ENCODE data around the gene ATL3. TPM values are rescaled to one million over a fixed set of nuclear protein-coding genes. Genes with fewer than 3 reads are reported as not detected.
"Not testable (repeated sequence)": the region's sequence is repeated elsewhere in the genome, so short reads cannot be mapped to it uniquely, and the experiment has no call there.

The ATL3 gene
- total and polyA plus RNA-seq, 8 donors, result 16.1 to 98.2 (median 20.2) TPM

DNA sequence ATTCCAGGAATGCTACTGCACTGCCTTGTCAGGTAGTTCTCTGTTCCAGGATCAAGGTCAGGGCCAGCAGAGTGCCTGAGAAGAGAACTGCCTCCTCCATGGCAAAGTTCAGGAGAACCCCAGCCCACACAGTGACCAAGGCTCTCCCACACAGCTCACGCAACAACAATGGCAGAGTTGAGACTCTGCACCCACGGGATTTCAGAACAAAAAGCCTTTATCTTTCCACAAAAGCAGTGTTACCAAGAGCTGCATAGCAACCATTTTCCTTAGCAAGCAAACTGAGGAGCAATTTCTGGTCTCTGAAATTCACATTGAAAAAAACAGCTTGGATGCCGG lies 68.0 kb downstream of the ATL3 start:
- intact Hi-C loops (cut with DNase I), result no loop called here
- Histone ChIP-seq H3K36me3 (no peaks in the 10 kb centered on the region), H3K4me3 (no peak overlapping the region), H3K27me3 (no peaks in the 10 kb centered on the region), H3K27ac (no peak overlapping the region), H3K9me3 (no peaks in the 10 kb centered on the region), H3K4me1 (peaks cover 0 to 4% of the 10 kb centered on the region in 2 donors)
- TF ChIP-seq, protein P1, sequence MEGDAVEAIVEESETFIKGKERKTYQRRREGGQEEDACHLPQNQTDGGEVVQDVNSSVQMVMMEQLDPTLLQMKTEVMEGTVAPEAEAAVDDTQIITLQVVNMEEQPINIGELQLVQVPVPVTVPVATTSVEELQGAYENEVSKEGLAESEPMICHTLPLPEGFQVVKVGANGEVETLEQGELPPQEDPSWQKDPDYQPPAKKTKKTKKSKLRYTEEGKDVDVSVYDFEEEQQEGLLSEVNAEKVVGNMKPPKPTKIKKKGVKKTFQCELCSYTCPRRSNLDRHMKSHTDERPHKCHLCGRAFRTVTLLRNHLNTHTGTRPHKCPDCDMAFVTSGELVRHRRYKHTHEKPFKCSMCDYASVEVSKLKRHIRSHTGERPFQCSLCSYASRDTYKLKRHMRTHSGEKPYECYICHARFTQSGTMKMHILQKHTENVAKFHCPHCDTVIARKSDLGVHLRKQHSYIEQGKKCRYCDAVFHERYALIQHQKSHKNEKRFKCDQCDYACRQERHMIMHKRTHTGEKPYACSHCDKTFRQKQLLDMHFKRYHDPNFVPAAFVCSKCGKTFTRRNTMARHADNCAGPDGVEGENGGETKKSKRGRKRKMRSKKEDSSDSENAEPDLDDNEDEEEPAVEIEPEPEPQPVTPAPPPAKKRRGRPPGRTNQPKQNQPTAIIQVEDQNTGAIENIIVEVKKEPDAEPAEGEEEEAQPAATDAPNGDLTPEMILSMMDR (IDR thresholded peaks at IDR 0.05), result no peak
- DNase-seq (no peak), ATAC-seq (peak; percentile 57)

DNA sequence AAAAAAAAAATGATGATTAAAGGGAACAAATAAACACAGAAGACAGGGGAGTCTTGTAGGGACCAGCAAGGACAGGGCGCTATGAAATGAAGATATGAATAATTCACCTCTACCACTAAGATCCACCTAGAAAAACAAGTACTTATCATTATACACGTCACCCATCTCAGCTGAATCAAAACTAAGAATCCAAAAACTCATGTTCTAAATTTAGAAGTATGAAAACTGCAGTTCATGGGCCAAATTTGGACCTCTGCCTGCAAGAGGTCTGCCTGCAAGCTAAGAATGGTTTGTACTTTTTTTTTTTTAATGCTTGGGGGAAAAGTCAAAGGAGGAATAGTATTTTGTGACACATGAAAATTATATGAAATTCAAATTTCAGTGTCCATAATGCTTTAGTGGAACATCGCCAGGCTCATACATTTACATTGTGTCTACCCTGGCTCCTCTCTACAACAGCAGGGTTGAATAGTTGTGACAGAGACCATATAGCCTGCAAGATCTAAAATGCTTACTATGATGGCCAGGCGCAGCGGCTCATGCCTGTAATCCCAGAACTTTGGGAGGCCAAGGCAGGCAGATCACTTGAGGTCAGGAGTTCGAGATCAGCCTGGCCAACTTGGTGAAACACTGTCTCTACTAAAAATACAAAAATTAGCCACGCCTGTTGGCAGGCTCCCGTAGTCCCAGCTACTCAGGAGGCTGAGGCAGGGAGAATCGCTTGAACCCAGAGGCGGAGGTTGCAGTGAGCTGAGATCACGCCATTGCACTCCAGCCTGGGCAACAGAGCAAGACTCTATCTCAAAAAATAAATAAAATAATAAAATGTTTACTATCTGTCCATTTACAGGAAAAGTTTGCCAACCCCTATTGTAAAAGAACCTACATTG lies 68.6 kb downstream of the ATL3 start:
- H3K4me1 ChIP-seq; H3K9me3 ChIP-seq; H3K4me3 ChIP-seq; H3K27ac ChIP-seq; ATAC-seq; H3K27me3 ChIP-seq; intact Hi-C loops (cut with DNase I); H3K36me3 ChIP-seq: not testable (repeated sequence)
- peak in 1 of 4 donors; percentile 37 for DNase-seq

DNA sequence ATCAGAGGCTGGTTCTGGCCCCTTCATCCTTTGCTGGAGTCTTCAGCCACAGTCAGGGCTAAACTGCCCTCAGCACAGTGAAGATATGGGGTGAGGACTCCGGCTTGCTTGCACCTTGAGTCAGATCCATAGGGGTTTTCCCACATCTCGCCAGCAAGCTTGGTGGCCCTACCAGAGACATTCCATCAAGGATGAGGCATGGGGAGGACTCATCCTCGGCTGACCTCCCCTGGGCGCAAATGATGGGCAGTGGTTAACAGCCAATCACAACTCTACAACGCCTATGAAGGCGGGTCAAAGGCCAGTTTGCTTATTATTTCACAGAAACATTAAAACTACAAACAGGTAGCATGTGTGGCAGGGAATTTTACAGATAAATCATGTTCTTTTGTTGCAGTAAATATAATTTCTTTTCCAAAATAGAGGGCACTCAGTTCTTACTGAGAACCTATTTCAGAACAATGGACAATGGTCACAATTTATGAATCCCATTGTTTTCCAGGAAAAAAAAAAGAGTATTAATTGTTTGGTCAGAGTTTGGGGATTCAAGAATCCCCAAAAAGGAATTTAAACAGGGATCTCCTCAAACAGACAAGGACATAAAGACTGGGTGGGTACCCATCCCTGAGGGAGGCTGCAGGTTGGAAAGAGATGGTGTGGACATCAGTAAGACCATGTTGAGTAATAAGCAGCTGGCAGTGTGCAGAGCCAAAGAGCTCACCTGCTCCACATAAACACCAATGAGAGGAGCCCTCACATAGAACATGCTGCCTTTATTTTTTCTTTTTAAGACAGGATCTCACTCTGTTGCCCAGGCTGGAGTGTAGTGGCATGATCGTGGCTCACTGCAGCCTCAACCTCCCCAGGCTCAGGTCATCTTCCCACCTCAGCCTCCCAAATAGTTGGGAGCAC lies 71.7 kb downstream of the ATL3 start:
- intact Hi-C loops (cut with DNase I), result no loop called here
- no peak for DNase-seq
- Histone ChIP-seq H3K9me3 (no peaks in the 10 kb centered on the region), H3K36me3 (peaks cover 0 to 26% of the 10 kb centered on the region in 2 donors), H3K27ac (no peak overlapping the region), H3K4me3 (no peak overlapping the region), H3K27me3 (no peaks in the 10 kb centered on the region), H3K4me1 (peaks cover 0 to 3% of the 10 kb centered on the region in 2 donors)
- no peak for ATAC-seq
- TF ChIP-seq, protein P1 (IDR thresholded peaks at IDR 0.05), result no peak

DNA sequence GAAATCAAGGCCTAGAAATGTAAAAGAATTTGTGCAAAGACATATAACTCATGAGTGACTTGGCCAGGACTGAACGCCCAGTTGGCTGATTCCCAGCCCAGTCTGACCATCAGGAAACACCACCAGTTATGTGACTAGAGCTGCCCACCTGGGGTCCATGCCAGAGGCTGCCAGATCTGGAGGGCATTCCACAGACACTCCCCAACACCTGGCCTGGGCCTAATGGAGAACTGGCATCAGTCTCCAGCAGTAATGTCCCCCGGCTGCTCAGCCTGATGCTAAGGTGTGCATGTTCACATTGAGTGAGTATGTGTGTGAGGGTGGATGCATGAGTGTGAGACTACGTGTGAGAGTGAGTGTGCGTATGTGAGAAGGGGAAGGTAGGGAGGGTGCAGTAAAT lies 72.6 kb downstream of the ATL3 start:
- ATAC-seq, result no peak
- no peaks in the 10 kb centered on the region for H3K27me3 ChIP-seq
- intact Hi-C loops (cut with DNase I), result no loop called here

DNA sequence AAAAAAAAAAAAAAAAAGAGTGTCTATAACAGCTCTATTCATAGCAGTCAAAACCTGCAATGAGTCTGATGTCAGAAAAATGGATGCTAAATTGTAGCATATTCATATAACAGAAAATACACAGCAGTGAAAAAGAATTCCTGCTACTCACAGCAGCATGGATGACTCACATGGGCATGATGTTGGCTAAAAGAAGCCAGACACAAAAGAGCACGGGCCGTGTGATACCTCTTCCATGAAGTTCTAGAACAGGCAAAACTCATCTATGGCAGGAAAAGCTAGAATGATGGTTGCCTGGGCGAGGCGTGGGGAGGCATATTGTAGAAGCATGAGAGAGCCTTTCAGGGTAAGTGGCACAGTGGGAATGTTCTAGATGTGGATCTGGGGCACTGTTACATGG lies 75.9 kb downstream of the ATL3 start:
- Histone ChIP-seq H3K27ac (no peak overlapping the region), H3K4me3 (no peak overlapping the region), H3K9me3 (no peaks in the 10 kb centered on the region), H3K4me1 (no peaks in the 10 kb centered on the region), H3K36me3 (peaks cover 0 to 39% of the 10 kb centered on the region in 2 donors), H3K27me3 (no peaks in the 10 kb centered on the region)
- DNase-seq, result no peak
- ATAC-seq, result no peak
- intact Hi-C loops (cut with DNase I), result no loop called here
- TF ChIP-seq, protein P1 (IDR thresholded peaks at IDR 0.05), result no peak

More for the DNA sequence above, 72.6 kb downstream of the ATL3 start:
- peaks cover 0 to 3% of the 10 kb centered on the region in 2 donors for H3K4me1 ChIP-seq
- peaks cover 0 to 26% of the 10 kb centered on the region in 2 donors for H3K36me3 ChIP-seq
- H3K9me3 ChIP-seq, result no peaks in the 10 kb centered on the region
- H3K4me3 ChIP-seq, result no peak overlapping the region
- DNase-seq, result no peak
- TF ChIP-seq, protein P1 (IDR thresholded peaks at IDR 0.05), result no peak
- H3K27ac ChIP-seq, result no peak overlapping the region

Data from left lung (tissue), 10 donors.